Right cardiac atrium (tissue), 5 donors: ENCODE measurements around the gene SNTG2. TPM values are rescaled to one million over a fixed set of nuclear protein-coding genes. Genes with fewer than 3 reads are reported as not detected.
"Not testable (repeated sequence)": the region's sequence is repeated elsewhere in the genome, so short reads cannot be mapped to it uniquely, and the experiment has no call there.

Source experiments
- ATAC-seq, 2 donors: fragments of 200-7000 bp; cut with Tn5 transposase; one replicate each; pipeline versions ENCODE4 v1.8.0 to v1.9.1; 2020; ENCODE audit warnings: moderate library complexity in 2 of 2, mild to moderate bottlenecking in 1 of 2
- DNase-seq, 3 donors: peaks; one replicate each; pipeline ENCODE4 v3.0.0-alpha.2; 2020
- H3K27ac ChIP-seq: one replicate; pipeline ENCODE4 v1.5.1; 2013; ENCODE audit warnings: mild to moderate bottlenecking, low read length, control low read depth, moderate library complexity
- H3K27me3 ChIP-seq: one replicate; pipeline ENCODE4 v1.6.1; 2013; ENCODE audit not compliant: control insufficient read depth, insufficient read depth
- H3K4me1 ChIP-seq: one replicate; pipeline ENCODE4 v1.6.1; 2013; ENCODE audit warnings: low read length; ENCODE audit not compliant: control insufficient read depth, insufficient read depth
- H3K4me3 ChIP-seq: one replicate; pipeline ENCODE4 v1.5.1; 2013; ENCODE audit warnings: low read length, control low read depth
- H3K9me3 ChIP-seq: one replicate; pipeline ENCODE4 v1.6.1; 2013; ENCODE audit warnings: low read length; ENCODE audit not compliant: control insufficient read depth
- WGBS: extraction: QIAGEN DNeasy Blood & Tissue Kit; methylation state at CpG from one replicate; pipeline ENCODE4 v1.1.7; 2013; 5-methylcytosine and 5-hydroxymethylcytosine counted together
- intact Hi-C, 4 donors: fragments of 100-400 bp; cut with DNase I; formaldehyde crosslinking; loops; one replicate each; pipeline versions ENCODE4 v1.11.0 to v1.14.0; 2022 to 2023
- polyA plus RNA-seq: library from polyadenylated mRNA; stranded (reverse); fragments of 200-250 nt; gene quantifications from one replicate; pipeline ENCODE4 v1.2.3, GENCODE V29; 2013
- total RNA-seq, 4 donors: library from RNA; stranded (reverse); fragmentation: NEBNext Ultra II Directional; extraction: Animal tissue kit (Norgen Biotek cat#: 25700); gene quantifications; one replicate each; pipeline ENCODE4 v1.2.1, GENCODE V29; 2021
- donor health status: healthy with polysubstance abuse.
- donor health status: DM: no; HTN: yes; CAD: no.
- donor health status: DM: no; HTN: no; CAD: no.
- donor health status: DM: no; HTN: yes; CAD: no; lungs with severe emphysema.
- donor health status: DM: yes; HTN: yes; CAD: no.

The SNTG2 gene
- total and polyA plus RNA-seq, 5 donors: 0.34 to 2.0 (median 0.93) TPM; not detected in 1

DNA sequence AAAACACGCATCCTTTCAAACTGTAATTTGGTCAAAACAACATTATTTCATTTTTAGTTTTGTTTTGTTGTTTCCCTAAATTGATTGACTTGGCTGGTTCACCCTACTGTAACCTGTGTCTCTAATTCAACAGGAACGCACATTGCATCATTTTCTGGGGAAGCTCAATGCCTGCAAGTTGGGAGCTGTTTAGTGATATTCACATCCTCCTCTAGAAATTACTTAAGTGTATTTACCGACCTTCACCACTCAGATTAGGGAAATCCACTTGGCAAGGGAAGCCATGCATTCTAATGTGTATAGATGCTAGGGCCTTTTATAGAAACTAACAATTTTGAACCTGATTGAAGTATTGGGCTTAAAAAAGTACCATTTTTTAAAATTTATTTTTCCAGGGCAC, 455.3 kb downstream of the SNTG2 start:
- Histone ChIP-seq H3K27ac (no peak overlapping the region), H3K27me3 (no peaks in the 10 kb centered on the region), H3K9me3 (no peaks in the 10 kb centered on the region), H3K4me3 (no peak overlapping the region), H3K4me1 (no peaks in the 10 kb centered on the region)
- intact Hi-C loops: no loop called here
- DNase-seq: no peak
- no peak for ATAC-seq
- 66% methylated on average over 3 of the region's 3 CpGs for WGBS

DNA sequence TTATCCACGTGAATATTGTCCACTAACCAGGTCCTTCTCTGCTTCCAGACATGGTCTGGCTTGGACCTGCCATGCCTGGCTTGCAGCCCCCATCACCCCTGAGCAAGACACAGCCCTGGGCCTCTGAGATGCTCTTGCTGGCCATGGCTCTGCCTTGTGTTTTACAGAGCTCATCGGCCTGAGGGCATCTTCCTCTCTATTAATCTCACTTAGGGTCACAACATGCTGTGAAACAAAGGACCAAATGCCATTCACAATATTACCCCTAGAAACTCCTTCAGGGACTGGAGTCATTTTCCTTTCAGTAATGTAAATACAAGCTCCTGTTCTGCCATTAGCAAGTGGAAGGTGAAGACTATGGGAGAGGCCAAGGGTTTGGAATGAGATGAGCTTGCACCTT, 455.8 kb downstream of the SNTG2 start:
- intact Hi-C loops: no loop called here
- no peaks in the 10 kb centered on the region for H3K4me1 ChIP-seq
- no peak overlapping the region for H3K4me3 ChIP-seq
- WGBS: 84% methylated on average over 2 of the region's 2 CpGs
- DNase-seq: no peak
- H3K9me3 ChIP-seq: no peaks in the 10 kb centered on the region
- H3K27me3 ChIP-seq: no peaks in the 10 kb centered on the region
- H3K27ac ChIP-seq: no peak overlapping the region
- no peak for ATAC-seq

DNA sequence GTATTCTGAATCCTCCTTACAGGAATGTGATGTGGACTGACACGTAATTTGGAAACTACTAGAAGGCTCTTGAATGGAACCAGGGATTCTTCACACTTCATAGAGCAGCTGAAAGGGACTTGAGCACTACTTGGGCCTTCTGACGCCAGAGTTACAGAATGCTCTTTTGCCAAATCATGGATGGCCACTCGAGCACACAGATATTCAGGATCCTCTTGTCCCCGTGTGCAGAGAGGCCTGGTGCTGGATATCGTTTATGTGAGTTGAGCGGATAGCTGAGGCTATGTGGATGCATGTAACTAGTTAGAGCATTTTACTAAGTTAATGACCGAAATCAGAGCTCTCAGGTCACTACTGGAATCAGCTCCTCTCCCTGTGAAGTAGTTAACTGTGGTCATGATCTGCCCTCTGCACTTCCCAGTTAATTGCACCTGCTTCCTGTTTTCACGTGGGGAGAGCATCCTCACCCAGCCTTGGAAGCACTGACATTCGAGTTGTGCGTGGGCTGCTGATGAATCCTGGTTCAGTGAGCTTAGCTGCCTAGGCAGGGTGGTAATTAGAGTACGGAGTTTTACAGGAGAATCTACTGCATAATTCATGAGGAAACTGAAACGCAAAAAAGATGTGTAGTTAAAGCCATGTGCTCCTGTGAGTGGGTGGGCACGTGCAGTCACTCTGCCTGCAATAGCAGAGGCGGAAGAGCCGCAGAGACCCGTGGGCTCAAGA, 457.5 kb downstream of the SNTG2 start:
- ATAC-seq (no peak), DNase-seq (no peak)
- no peaks in the 10 kb centered on the region for H3K4me1 ChIP-seq
- no peaks in the 10 kb centered on the region for H3K9me3 ChIP-seq
- no peak overlapping the region for H3K27ac ChIP-seq
- 76% methylated on average over 16 of the region's 16 CpGs for WGBS
- no peaks in the 10 kb centered on the region for H3K27me3 ChIP-seq
- no peak overlapping the region for H3K4me3 ChIP-seq
- intact Hi-C loops: no loop called here

DNA sequence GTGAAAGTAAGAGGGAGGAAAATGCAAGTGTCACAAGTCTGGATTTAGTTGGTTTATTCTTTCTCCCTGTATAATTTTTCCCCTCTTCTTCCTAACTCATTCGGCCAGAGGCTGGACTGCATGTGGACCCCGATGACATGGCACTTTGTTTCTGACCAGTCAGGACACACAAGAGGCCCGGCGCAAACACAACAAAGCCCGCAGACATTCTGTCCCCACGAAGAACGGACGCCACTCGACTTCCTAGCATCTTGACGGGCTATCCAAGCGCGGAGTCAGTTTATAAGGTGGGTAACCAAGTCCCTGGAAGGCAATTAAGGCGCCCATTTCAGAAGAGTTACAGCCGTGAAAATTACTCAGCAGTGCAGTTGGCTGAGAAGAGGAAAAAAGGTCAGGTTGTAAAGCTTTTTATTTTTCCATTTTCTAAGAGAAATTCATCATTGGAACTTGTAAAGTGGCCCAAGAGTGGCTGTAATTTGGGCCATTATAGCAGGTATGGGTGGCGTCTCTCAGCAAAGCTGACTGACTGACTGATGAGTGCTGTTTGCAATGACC, 462.6 kb downstream of the SNTG2 start, which contains the start of gene TPO:
TSS of gene TPO (plus strand) at position 308 of the 555 bp plus-strand sequence. CDS start 946 bp downstream, outside the sequence.
- ATAC-seq (no peak), DNase-seq (no peak)
- H3K27me3 ChIP-seq: no peaks in the 10 kb centered on the region
- no peaks in the 10 kb centered on the region for H3K4me1 ChIP-seq
- no peak within 1 kb of the TSS for H3K27ac ChIP-seq
- WGBS: 90% methylated on average over 15 of the region's 15 CpGs
- H3K9me3 ChIP-seq: no peaks in the 10 kb centered on the region
- intact Hi-C loops: no loop called here
- no peak within 1 kb of the TSS for H3K4me3 ChIP-seq

DNA sequence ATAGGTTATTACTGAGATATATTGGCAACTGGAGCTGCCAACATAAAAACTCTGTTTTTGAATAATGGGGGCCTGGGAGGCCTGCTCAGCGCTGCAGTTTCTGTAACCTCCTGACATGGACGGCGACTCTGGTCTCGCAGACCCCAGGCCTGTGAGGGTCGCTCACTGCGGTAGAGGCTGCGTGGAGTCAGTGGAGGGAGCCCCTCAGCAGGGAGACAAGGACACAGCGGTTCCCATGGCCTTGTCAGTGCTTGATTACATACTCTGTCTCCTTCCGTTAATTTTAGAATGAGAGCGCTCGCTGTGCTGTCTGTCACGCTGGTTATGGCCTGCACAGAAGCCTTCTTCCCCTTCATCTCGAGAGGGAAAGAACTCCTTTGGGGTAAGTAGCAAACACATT, 463.5 kb downstream of the SNTG2 start:
- Histone ChIP-seq H3K4me3 (no peak overlapping the region), H3K9me3 (no peaks in the 10 kb centered on the region), H3K27me3 (no peaks in the 10 kb centered on the region), H3K4me1 (no peaks in the 10 kb centered on the region), H3K27ac (no peak overlapping the region)
- intact Hi-C loops: no loop called here
- DNase-seq (no peak), ATAC-seq (no peak)
- 64% methylated on average over 13 of the region's 13 CpGs for WGBS

DNA sequence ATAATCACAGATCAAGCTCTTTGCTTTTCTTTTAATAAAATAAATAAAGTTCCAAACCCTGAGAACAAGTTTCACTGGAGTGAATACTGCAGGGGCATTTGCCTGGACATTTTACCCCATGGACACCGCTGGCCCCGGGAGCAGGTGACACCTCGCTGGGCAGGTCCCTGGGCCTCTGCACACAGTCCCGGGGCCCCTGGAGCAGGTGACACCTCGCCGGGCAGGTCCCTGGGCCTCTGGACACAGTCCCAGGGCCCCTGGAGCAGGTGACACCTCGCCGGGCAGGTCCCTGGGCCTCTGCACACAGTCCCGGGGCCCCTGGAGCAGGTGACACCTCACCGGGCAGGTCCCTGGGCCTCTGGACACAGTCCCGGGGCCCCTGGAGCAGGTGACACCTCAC, 464.3 kb downstream of the SNTG2 start:
- 89% methylated on average over 11 of the region's 11 CpGs for whole genome bisulfite sequencing
- intact Hi-C loops: not testable (repeated sequence)

DNA sequence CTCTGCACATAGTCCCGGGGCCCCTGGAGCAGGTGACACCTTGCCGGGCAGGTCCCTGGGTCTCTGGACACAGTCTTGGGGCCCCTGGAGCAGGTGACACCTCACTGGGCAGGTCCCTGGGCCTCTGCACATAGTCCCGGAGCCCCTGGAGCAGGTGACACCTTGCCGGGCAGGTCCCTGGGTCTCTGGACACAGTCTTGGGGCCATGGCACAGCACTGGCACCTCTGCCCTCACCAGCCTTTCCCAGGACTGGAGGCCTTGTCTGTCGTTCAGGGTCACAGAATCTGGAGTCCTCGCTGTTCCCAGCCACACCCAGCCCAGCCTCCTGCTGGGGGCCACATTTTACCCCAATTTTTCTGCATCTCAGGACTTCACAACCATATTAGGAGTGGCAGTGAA, 464.9 kb downstream of the SNTG2 start:
- Histone ChIP-seq H3K9me3 (no peaks in the 10 kb centered on the region), H3K27ac (no peak overlapping the region), H3K4me3 (no peak overlapping the region), H3K4me1 (no peaks in the 10 kb centered on the region), H3K27me3 (no peaks in the 10 kb centered on the region)
- 91% methylated on average over 6 of the region's 6 CpGs for WGBS
- ATAC-seq (no peak), DNase-seq (no peak)
- intact Hi-C loops: no loop called here

More for the DNA sequence above, 464.3 kb downstream of the SNTG2 start:
- H3K27ac ChIP-seq, ATAC-seq, H3K4me3 ChIP-seq, DNase-seq, H3K4me1 ChIP-seq, H3K9me3 ChIP-seq, H3K27me3 ChIP-seq: not testable (repeated sequence)
